Upper lobe of left lung (tissue), 6 donors: Measurements from ENCODE around the gene ETS1. TPM values are rescaled to one million over a fixed set of nuclear protein-coding genes. Genes with fewer than 3 reads are reported as not detected.
A peak's percentile ranks its signal among the peaks of the same experiment; 100 is the strongest.

Experiments
- ATAC-seq, 2 donors: fragments of 200-7000 bp; cut with Tn5 transposase; one replicate each; pipeline ENCODE4 v1.9.1; 2022; ENCODE audit warnings: mild to moderate bottlenecking in 2 of 2, moderate library complexity in 2 of 2; ENCODE audit not compliant: low FRiP score in 2 of 2
- DNase-seq, 2 donors: peaks; one replicate each; pipeline ENCODE4 v3.0.0-alpha.2; 2019 to 2020
- H3K27ac ChIP-seq, 4 donors: fragments of 200-600 bp; sonication (generic); one replicate each; pipeline ENCODE4 v1.5.1; 2016 to 2019
- H3K27me3 ChIP-seq, 4 donors: fragments of 200-600 bp; sonication (generic); one replicate each; pipeline ENCODE4 v1.5.1; 2017 to 2019
- H3K36me3 ChIP-seq, 4 donors: fragments of 200-600 bp; sonication (generic); one replicate each; pipeline ENCODE4 v1.5.1; 2016 to 2019
- H3K4me1 ChIP-seq, 4 donors: fragments of 200-600 bp; sonication (generic); one replicate each; pipeline ENCODE4 v1.5.1; 2018 to 2019
- H3K4me3 ChIP-seq, 4 donors: fragments of 200-600 bp; sonication (generic); one replicate each; pipeline ENCODE4 v1.5.1; 2017 to 2019; ENCODE audit warnings: mild to moderate bottlenecking in 2 of 4, moderate library complexity in 1 of 4
- H3K9me3 ChIP-seq, 4 donors: fragments of 200-600 bp; sonication (generic); one replicate each; pipeline ENCODE4 v1.5.1; 2018 to 2019
- EP300 ChIP-seq, 4 donors: sonication (generic); formaldehyde crosslinking; IDR thresholded peaks; one replicate each; pipeline ENCODE4 v1.5.1; 2017; ENCODE audit warnings: antibody characterized with exemption in 4 of 4, control low read depth in 2 of 4
- POLR2A ChIP-seq, 4 donors: fragments of 450-650 bp; IDR thresholded peaks; one replicate each; pipeline ENCODE4 v1.5.1; 2016 to 2017; ENCODE audit warnings: antibody characterized with exemption in 4 of 4, mild to moderate bottlenecking in 2 of 4
- POLR2AphosphoS5 ChIP-seq, 2 donors: sonication (generic); formaldehyde crosslinking; IDR thresholded peaks; one replicate each; pipeline ENCODE4 v1.5.1; 2017; ENCODE audit warnings: antibody characterized with exemption in 2 of 2
- WGBS, 2 donors: methylation state at CpG; one replicate each; pipeline ENCODE4 v1.1.5; 2017 to 2018; 5-methylcytosine and 5-hydroxymethylcytosine counted together
- total RNA-seq, 6 donors: library from RNA; depleted of rRNA in 4 of 6; stranded (reverse); fragments of >200 nt in 4 of 6; gene quantifications; one replicate each; pipeline versions ENCODE4 v1.1.0 to v1.2.1, GENCODE V29; 2016 to 2021
- TF ChIP-seq, protein P1 (sequence below), 6 experiments: fragments of 450-650 bp in 4 of 6; fragments of 200-600 bp in 2 of 6; sonication (generic) in 2 of 6; IDR thresholded peaks; one replicate each; pipeline ENCODE4 v1.5.1; 2016 to 2019; ENCODE audit warnings: antibody characterized with exemption in 6 of 6
- donor health status: DM: no; HTN: no; CAD: no; lungs with moderate emphysema.
- donor health status: DM: no; HTN: yes; CAD: no; lungs with severe emphysema.

ETS1 gene
- total RNA-seq, 6 donors from 2014 or later, result 29.3 to 107 (median 79.0) TPM

DNA sequence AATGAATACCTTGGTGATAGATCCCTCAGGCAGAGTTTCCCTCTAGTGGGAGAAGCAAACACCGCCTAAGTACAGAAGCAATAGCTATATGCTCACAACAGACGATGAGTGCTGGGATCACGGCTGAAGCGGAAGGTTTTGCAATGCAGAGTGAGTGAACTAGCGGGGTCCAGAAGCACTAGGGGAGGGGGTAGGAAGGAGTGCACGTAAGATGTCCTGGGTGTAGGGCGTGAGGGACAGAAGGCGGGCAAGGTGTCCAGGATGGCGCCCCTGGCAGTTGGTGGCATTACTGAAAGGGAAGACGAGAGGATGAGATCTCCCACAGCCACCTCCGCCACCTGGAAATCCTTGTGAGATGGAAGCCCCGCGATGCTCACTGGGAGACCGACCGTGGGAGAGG, 81.0 kb downstream of the ETS1 start:
- peaks cover 92 to 95% (median 94%) of the 10 kb centered on the region in 4 donors for H3K4me1 ChIP-seq

DNA sequence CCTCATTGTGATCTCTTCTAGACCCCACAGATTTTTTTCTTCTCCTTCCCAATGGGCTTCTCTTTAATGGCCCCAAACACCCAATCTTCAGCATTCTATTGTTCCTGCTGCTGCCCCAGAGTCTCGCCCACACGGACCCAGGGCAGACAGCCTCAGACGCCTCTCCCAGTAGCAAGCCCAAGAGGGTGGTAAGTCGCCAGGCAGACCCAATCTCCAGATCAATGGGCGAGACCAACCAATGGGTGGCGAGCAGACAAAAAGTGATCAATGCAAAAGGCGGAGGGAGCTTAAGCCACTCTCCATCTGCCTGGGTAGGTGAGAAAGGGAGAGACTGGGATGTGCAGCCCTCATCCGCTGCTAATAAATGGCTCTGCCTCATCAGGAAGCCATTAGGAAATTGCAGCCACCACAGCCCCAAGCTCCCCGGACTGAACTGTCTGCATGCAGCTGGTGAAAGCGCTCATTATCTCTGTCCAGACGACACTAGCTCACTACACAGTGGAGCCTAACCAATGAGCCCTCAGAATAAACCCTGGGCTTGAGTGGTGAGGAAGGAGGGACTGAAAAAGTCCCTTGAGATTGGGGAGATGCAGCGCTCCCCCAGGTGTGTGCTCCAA, 81.8 kb downstream of the ETS1 start:
- 72 to 74% methylated on average over 12 of the region's 12 CpGs for WGBS, 2 donors
- TF ChIP-seq POLR2A (IDR thresholded peaks at IDR 0.05) (no peak), POLR2AphosphoS5 (IDR thresholded peaks at IDR 0.05) (no peak), EP300 (IDR thresholded peaks at IDR 0.05) (no peak)
- TF ChIP-seq, protein P1, sequence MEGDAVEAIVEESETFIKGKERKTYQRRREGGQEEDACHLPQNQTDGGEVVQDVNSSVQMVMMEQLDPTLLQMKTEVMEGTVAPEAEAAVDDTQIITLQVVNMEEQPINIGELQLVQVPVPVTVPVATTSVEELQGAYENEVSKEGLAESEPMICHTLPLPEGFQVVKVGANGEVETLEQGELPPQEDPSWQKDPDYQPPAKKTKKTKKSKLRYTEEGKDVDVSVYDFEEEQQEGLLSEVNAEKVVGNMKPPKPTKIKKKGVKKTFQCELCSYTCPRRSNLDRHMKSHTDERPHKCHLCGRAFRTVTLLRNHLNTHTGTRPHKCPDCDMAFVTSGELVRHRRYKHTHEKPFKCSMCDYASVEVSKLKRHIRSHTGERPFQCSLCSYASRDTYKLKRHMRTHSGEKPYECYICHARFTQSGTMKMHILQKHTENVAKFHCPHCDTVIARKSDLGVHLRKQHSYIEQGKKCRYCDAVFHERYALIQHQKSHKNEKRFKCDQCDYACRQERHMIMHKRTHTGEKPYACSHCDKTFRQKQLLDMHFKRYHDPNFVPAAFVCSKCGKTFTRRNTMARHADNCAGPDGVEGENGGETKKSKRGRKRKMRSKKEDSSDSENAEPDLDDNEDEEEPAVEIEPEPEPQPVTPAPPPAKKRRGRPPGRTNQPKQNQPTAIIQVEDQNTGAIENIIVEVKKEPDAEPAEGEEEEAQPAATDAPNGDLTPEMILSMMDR (IDR thresholded peaks at IDR 0.05), result no peak
- H3K27me3 ChIP-seq, result no peaks in the 10 kb centered on the region
- ATAC-seq (no peak), DNase-seq (no peak)
- peak overlapping the region; percentile 41 to 98 (median 82) for H3K27ac ChIP-seq
- peaks cover 93 to 97% (median 95%) of the 10 kb centered on the region in 4 donors for H3K4me1 ChIP-seq
- peaks cover 0 to 3% (median 0%) of the 10 kb centered on the region in 4 donors for H3K36me3 ChIP-seq
- no peak overlapping the region for H3K4me3 ChIP-seq
- H3K9me3 ChIP-seq, result no peaks in the 10 kb centered on the region

More for the DNA sequence above, 81.0 kb downstream of the ETS1 start:
- H3K27me3 ChIP-seq, result no peaks in the 10 kb centered on the region
- H3K9me3 ChIP-seq, result no peaks in the 10 kb centered on the region
- ATAC-seq (no peak), DNase-seq (peak in 1 of 2 donors; percentile 17)
- 77 to 78% methylated on average over 15 of the region's 15 CpGs for WGBS, 2 donors
- peak overlapping the region in 1 of 4 donors; percentile 30 for H3K4me3 ChIP-seq
- TF ChIP-seq, protein P1 (IDR thresholded peaks at IDR 0.05), result no peak
- peaks cover 0 to 3% (median 0%) of the 10 kb centered on the region in 4 donors for H3K36me3 ChIP-seq
- H3K27ac ChIP-seq, result peak overlapping the region; percentile 77 to 98 (median 82)

DNA sequence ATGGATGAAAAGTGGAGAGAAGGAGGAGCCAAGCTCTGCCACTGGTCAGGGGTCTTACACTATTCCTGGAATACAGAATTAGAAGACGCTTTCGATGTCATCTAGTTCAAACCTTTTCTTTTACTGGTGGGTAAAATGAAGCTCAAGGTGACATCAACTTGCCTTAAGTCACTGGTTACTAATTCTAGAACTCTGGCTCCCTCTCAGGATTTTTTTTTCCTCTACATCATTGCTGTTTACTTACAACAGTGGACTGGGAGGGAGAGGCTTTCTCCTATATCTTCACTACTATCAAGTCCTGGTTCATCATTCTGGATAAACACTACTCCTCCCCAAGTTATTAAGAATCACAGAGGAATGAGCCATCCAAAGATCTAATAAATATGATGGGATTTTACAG, 82.9 kb downstream of the ETS1 start:
- 74 to 83% methylated on average over 2 of the region's 2 CpGs for WGBS, 2 donors
- TF ChIP-seq EP300 (IDR thresholded peaks at IDR 0.05) (no peak), POLR2AphosphoS5 (IDR thresholded peaks at IDR 0.05) (no peak), POLR2A (IDR thresholded peaks at IDR 0.05) (no peak)
- TF ChIP-seq, protein P1 (IDR thresholded peaks at IDR 0.05), result no peak

DNA sequence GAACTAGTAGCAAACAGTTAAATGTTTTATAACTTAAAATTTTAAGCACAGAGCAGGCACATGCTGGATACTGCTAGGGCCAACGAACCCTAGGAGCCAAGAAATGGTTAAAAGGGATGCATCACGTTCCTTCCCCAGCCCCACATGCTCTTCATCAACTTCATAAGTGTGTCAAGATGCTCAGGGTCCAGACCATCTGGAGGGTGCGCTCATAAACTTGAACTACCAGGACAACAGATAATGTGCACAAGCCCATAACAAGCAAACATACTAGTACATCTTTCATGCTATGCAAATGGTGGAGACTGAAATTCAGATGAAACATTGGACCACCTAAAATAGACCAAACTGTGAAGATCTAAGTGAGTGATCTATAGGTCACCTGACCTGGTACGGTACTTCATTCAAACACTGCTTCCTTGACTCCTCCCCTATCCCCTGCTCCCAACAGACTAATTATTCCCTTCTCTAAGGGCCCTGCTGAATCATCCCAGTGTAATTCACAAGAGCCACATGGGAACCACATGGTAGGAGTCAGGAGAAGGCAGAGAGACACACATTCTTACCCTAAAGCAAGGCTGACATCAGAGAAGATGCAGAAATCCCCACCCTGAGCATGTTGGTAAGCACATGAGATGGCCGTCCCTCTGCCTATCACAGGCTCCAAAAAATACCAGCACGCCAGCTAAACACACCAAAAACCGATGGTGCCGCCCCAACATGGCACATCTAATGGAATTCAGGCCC, 83.9 kb downstream of the ETS1 start:
- Histone ChIP-seq H3K27ac (peak overlapping the region; percentile 24 to 98 (median 82)), H3K4me1 (peaks cover 90 to 98% (median 96%) of the 10 kb centered on the region in 4 donors), H3K9me3 (no peaks in the 10 kb centered on the region), H3K4me3 (no peak overlapping the region), H3K27me3 (no peaks in the 10 kb centered on the region), H3K36me3 (peaks cover 0 to 8% (median 0%) of the 10 kb centered on the region in 4 donors)
- ATAC-seq (no peak), DNase-seq (no peak)
- WGBS, 2 donors, result 59 to 76% methylated on average over 8 of the region's 8 CpGs
- TF ChIP-seq POLR2AphosphoS5 (IDR thresholded peaks at IDR 0.05), result no peak
- no peak for TF ChIP-seq POLR2A (IDR thresholded peaks at IDR 0.05)
- TF ChIP-seq EP300 (IDR thresholded peaks at IDR 0.05), result no peak
- TF ChIP-seq, protein P1 (IDR thresholded peaks at IDR 0.05), result no peak

More for the DNA sequence above, 82.9 kb downstream of the ETS1 start:
- no peak for ATAC-seq
- Histone ChIP-seq H3K9me3 (no peaks in the 10 kb centered on the region), H3K4me1 (peaks cover 92 to 98% (median 96%) of the 10 kb centered on the region in 4 donors), H3K36me3 (peaks cover 0 to 8% (median 0%) of the 10 kb centered on the region in 4 donors), H3K27ac (peak overlapping the region in 3 of 4 donors; percentile 77 to 98 (median 87)), H3K4me3 (no peak overlapping the region), H3K27me3 (no peaks in the 10 kb centered on the region)
- DNase-seq, result no peak
